Liver (tissue), 9 donors: ENCODE results near the gene TUBA4B. TPM values are rescaled to one million over a fixed set of nuclear protein-coding genes. Genes with fewer than 3 reads are reported as not detected.
A peak's percentile ranks its signal among the peaks of the same experiment; 100 is the strongest.

ENCODE experiments used
- DNase-seq: peaks from one replicate; pipeline ENCODE4 v3.0.0-alpha.2; 2017; ENCODE audit warnings: low spot score
- H3K27ac ChIP-seq, 2 donors: one replicate each; pipeline ENCODE4 v1.7.0; 2013; ENCODE audit warnings: inconsistent platforms in 2 of 2, low read length in 2 of 2, control low read depth in 1 of 2, low read depth in 1 of 2, mild to moderate bottlenecking in 1 of 2
- H3K27me3 ChIP-seq, 4 donors: one replicate each; pipeline versions ENCODE4 v1.6.1 to v1.7.0; 2013; ENCODE audit warnings: low read length in 3 of 4, inconsistent platforms in 1 of 4, mild to moderate bottlenecking in 1 of 4, moderate library complexity in 1 of 4; ENCODE audit not compliant: control insufficient read depth in 4 of 4, insufficient read depth in 4 of 4
- H3K36me3 ChIP-seq, 4 donors: one replicate each; pipeline versions ENCODE4 v1.6.1 to v1.7.0; 2013; ENCODE audit warnings: low read length in 3 of 4, mild to moderate bottlenecking in 3 of 4, low read depth in 1 of 4, moderate library complexity in 1 of 4; ENCODE audit not compliant: control insufficient read depth in 4 of 4, insufficient read depth in 3 of 4
- H3K4me1 ChIP-seq, 4 donors: one replicate each; pipeline versions ENCODE4 v1.6.1 to v1.7.0; 2013; ENCODE audit warnings: low read length in 3 of 4, mild to moderate bottlenecking in 3 of 4, moderate library complexity in 1 of 4; ENCODE audit not compliant: control insufficient read depth in 4 of 4, insufficient read depth in 4 of 4
- H3K4me3 ChIP-seq, 3 donors: one replicate each; pipeline versions ENCODE4 v1.6.1 to v1.7.0; 2013; ENCODE audit warnings: low read length in 3 of 3, control low read depth in 1 of 3, low read depth in 1 of 3, mild to moderate bottlenecking in 1 of 3
- H3K9ac ChIP-seq, 2 donors: one replicate each; pipeline ENCODE4 v1.7.0; 2013; ENCODE audit warnings: low read length in 2 of 2, mild to moderate bottlenecking in 2 of 2, moderate library complexity in 2 of 2, control low read depth in 1 of 2, low read depth in 1 of 2
- H3K9me3 ChIP-seq, 4 donors: one replicate each; pipeline versions ENCODE4 v1.6.1 to v1.7.0; 2013; ENCODE audit warnings: low read length in 3 of 4; ENCODE audit not compliant: control insufficient read depth in 4 of 4
- EGR1 ChIP-seq, 2 donors: IDR thresholded peaks; 2 replicates each; pipeline ENCODE4 v1.6.1; 2016 to 2018; ENCODE audit warnings: antibody characterized with exemption in 2 of 2, low read depth in 2 of 2
- FOXA1 ChIP-seq: IDR thresholded peaks from 2 replicates; pipeline ENCODE4 v1.6.1; 2016; ENCODE audit warnings: antibody characterized with exemption
- FOXA2 ChIP-seq: IDR thresholded peaks from 2 replicates; pipeline ENCODE4 v1.6.1; 2016; ENCODE audit warnings: antibody characterized with exemption
- GABPA ChIP-seq, 2 donors: IDR thresholded peaks in 1 of 2; conservative IDR thresholded peaks in 1 of 2; 2 replicates each; pipeline ENCODE4 v1.6.1; 2016; ENCODE audit warnings: antibody characterized with exemption in 2 of 2, mild to moderate bottlenecking in 1 of 2, moderate library complexity in 1 of 2
- HNF4A ChIP-seq, 2 donors: conservative IDR thresholded peaks; 2 replicates each; pipeline ENCODE4 v1.6.1; 2016; ENCODE audit warnings: antibody characterized with exemption in 2 of 2, mild to moderate bottlenecking in 2 of 2
- HNF4G ChIP-seq: IDR thresholded peaks from 2 replicates; pipeline ENCODE4 v1.6.1; 2016; ENCODE audit warnings: antibody characterized with exemption
- JUND ChIP-seq, 2 donors: IDR thresholded peaks; 2 replicates each; pipeline ENCODE4 v1.6.1; 2016; ENCODE audit warnings: antibody characterized with exemption in 2 of 2
- NR2F2 ChIP-seq: IDR thresholded peaks from 2 replicates; pipeline ENCODE4 v1.6.1; 2016; ENCODE audit warnings: antibody characterized with exemption
- RAD21 ChIP-seq, 2 donors: IDR thresholded peaks; 2 replicates each; pipeline ENCODE4 v1.6.1; 2016; ENCODE audit warnings: antibody characterized with exemption in 2 of 2, mild to moderate bottlenecking in 2 of 2
- RXRA ChIP-seq, 2 donors: IDR thresholded peaks; 2 replicates each; pipeline ENCODE4 v1.6.1; 2017 to 2018; ENCODE audit warnings: antibody characterized with exemption in 2 of 2, mild to moderate bottlenecking in 1 of 2
- SP1 ChIP-seq: IDR thresholded peaks from 2 replicates; pipeline ENCODE4 v1.6.1; 2018; ENCODE audit warnings: antibody characterized with exemption, mild to moderate bottlenecking
- TAF1 ChIP-seq: conservative IDR thresholded peaks from 2 replicates; pipeline ENCODE4 v1.6.1; 2016; ENCODE audit warnings: antibody characterized with exemption, mild to moderate bottlenecking
- YY1 ChIP-seq: IDR thresholded peaks from 2 replicates; pipeline ENCODE4 v1.6.1; 2016; ENCODE audit warnings: antibody characterized with exemption, mild to moderate bottlenecking
- WGBS: extraction: QIAGEN DNeasy Blood & Tissue Kit; methylation state at CpG from one replicate; pipeline ENCODE4 v1.1.7; 2013; 5-methylcytosine and 5-hydroxymethylcytosine counted together
- polyA plus RNA-seq, 2 donors: library from polyadenylated mRNA; stranded (reverse) in 1 of 2; unstranded in 1 of 2; fragments of 200-250 nt in 1 of 2; fragments of >200 nt in 1 of 2; fragmentation: Nextera tagmentation in 1 of 2; extraction: Ambion mirVana in 1 of 2; gene quantifications; one replicate each; pipeline versions ENCODE4 v1.2.1 to v1.2.3, GENCODE V29; 2013 to 2015
- total RNA-seq, 2 donors: library from RNA; depleted of rRNA; stranded (reverse); fragments of >200 nt; gene quantifications; one replicate each; pipeline ENCODE4 v1.2.3, GENCODE V29; 2014
- TF ChIP-seq, protein P1 (sequence below): IDR thresholded peaks from 2 replicates; pipeline ENCODE4 v1.6.1; 2016; ENCODE audit warnings: antibody characterized with exemption, mild to moderate bottlenecking
- TF ChIP-seq, protein P2 (sequence below): IDR thresholded peaks from 2 replicates; pipeline ENCODE4 v1.6.1; 2016; ENCODE audit warnings: antibody characterized with exemption
- TF ChIP-seq, protein P3 (sequence below): fragments of 150-350 bp; IDR thresholded peaks from 2 replicates; pipeline ENCODE4 v1.5.1; 2017; ENCODE audit warnings: improper control_type of control experiment, low read depth, low read length; ENCODE audit not compliant: missing input control
- TF ChIP-seq, protein P4 (sequence below): IDR thresholded peaks from 2 replicates; pipeline ENCODE4 v1.6.1; 2016; ENCODE audit warnings: antibody characterized with exemption
- TF ChIP-seq, protein P5 (sequence below): IDR thresholded peaks from 2 replicates; pipeline ENCODE4 v1.6.1; 2016; ENCODE audit warnings: antibody characterized with exemption
- donor health status: healthy.
- donor health status: healthy.
- donor health status: healthy.
- donor health status: healthy.
- donor health status: healthy.

Gene TUBA4B
- total and polyA plus RNA-seq, 4 donors, result 0.08 to 0.20 (median 0.19) TPM; not detected in 1

DNA sequence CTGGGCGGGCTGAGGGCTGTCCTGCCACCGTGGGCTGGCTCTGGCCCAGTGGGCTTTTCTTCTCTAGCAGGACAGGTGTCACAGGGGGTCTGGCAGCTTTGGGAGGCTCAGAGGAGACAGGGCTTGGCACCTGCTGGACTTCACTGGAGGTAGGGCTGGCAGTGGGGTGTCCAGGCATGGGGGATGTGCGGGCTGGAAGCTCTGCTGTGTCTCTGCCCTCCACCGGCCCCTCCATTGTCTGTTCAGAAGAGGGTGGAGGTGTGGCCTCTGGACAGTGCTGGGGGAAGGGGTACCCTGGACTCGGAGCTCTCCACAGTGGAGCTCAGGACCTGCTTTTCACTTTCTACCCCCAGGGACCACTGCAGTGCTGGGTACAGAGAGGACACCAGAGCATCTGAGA lies 47.0 kb downstream of the TUBA4B start:
- Histone ChIP-seq H3K4me3 (no peak overlapping the region), H3K9me3 (no peaks in the 10 kb centered on the region), H3K36me3 (no peaks in the 10 kb centered on the region), H3K27ac (no peak overlapping the region), H3K27me3 (no peaks in the 10 kb centered on the region), H3K9ac (no peak overlapping the region), H3K4me1 (peaks cover 0 to 5% (median 3%) of the 10 kb centered on the region in 4 donors)
- DNase-seq, result peak; percentile 28
- no peak for TF ChIP-seq NR2F2
- TF ChIP-seq, protein P1, sequence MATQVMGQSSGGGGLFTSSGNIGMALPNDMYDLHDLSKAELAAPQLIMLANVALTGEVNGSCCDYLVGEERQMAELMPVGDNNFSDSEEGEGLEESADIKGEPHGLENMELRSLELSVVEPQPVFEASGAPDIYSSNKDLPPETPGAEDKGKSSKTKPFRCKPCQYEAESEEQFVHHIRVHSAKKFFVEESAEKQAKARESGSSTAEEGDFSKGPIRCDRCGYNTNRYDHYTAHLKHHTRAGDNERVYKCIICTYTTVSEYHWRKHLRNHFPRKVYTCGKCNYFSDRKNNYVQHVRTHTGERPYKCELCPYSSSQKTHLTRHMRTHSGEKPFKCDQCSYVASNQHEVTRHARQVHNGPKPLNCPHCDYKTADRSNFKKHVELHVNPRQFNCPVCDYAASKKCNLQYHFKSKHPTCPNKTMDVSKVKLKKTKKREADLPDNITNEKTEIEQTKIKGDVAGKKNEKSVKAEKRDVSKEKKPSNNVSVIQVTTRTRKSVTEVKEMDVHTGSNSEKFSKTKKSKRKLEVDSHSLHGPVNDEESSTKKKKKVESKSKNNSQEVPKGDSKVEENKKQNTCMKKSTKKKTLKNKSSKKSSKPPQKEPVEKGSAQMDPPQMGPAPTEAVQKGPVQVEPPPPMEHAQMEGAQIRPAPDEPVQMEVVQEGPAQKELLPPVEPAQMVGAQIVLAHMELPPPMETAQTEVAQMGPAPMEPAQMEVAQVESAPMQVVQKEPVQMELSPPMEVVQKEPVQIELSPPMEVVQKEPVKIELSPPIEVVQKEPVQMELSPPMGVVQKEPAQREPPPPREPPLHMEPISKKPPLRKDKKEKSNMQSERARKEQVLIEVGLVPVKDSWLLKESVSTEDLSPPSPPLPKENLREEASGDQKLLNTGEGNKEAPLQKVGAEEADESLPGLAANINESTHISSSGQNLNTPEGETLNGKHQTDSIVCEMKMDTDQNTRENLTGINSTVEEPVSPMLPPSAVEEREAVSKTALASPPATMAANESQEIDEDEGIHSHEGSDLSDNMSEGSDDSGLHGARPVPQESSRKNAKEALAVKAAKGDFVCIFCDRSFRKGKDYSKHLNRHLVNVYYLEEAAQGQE, result no peak
- no peak for TF ChIP-seq JUND (IDR thresholded peaks at IDR 0.05)
- no peak for TF ChIP-seq RXRA (IDR thresholded peaks at IDR 0.05)
- TF ChIP-seq, protein P2, sequence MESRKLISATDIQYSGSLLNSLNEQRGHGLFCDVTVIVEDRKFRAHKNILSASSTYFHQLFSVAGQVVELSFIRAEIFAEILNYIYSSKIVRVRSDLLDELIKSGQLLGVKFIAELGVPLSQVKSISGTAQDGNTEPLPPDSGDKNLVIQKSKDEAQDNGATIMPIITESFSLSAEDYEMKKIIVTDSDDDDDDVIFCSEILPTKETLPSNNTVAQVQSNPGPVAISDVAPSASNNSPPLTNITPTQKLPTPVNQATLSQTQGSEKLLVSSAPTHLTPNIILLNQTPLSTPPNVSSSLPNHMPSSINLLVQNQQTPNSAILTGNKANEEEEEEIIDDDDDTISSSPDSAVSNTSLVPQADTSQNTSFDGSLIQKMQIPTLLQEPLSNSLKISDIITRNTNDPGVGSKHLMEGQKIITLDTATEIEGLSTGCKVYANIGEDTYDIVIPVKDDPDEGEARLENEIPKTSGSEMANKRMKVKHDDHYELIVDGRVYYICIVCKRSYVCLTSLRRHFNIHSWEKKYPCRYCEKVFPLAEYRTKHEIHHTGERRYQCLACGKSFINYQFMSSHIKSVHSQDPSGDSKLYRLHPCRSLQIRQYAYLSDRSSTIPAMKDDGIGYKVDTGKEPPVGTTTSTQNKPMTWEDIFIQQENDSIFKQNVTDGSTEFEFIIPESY, result no peak
- TF ChIP-seq HNF4A (conservative IDR thresholded peaks at IDR 0.05), result no peak
- no peak for TF ChIP-seq RAD21 (IDR thresholded peaks at IDR 0.05)
- TF ChIP-seq FOXA1, result no peak
- TF ChIP-seq YY1, result no peak
- TF ChIP-seq EGR1 (IDR thresholded peaks at IDR 0.05; ENCODE audit: low read depth in 2 of 2), result no peak
- TF ChIP-seq, protein P3, sequence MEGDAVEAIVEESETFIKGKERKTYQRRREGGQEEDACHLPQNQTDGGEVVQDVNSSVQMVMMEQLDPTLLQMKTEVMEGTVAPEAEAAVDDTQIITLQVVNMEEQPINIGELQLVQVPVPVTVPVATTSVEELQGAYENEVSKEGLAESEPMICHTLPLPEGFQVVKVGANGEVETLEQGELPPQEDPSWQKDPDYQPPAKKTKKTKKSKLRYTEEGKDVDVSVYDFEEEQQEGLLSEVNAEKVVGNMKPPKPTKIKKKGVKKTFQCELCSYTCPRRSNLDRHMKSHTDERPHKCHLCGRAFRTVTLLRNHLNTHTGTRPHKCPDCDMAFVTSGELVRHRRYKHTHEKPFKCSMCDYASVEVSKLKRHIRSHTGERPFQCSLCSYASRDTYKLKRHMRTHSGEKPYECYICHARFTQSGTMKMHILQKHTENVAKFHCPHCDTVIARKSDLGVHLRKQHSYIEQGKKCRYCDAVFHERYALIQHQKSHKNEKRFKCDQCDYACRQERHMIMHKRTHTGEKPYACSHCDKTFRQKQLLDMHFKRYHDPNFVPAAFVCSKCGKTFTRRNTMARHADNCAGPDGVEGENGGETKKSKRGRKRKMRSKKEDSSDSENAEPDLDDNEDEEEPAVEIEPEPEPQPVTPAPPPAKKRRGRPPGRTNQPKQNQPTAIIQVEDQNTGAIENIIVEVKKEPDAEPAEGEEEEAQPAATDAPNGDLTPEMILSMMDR, result no peak
- no peak for TF ChIP-seq GABPA (IDR thresholded peaks at IDR 0.05 in 1 of 2, conservative IDR thresholded peaks at IDR 0.05 in 1 of 2)
- TF ChIP-seq HNF4G, result no peak
- TF ChIP-seq SP1, result no peak
- no peak for TF ChIP-seq FOXA2
- TF ChIP-seq, protein P4, sequence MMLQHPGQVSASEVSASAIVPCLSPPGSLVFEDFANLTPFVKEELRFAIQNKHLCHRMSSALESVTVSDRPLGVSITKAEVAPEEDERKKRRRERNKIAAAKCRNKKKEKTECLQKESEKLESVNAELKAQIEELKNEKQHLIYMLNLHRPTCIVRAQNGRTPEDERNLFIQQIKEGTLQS, result no peak
- TF ChIP-seq TAF1, result no peak
- TF ChIP-seq, protein P5, sequence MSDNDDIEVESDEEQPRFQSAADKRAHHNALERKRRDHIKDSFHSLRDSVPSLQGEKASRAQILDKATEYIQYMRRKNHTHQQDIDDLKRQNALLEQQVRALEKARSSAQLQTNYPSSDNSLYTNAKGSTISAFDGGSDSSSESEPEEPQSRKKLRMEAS, result no peak
- 71% methylated on average over 5 of the region's 5 CpGs for WGBS
